Astrocyte of the spinal cord (primary cell): Measurements from ENCODE around the gene CEP43.

Experiments
- DNase-seq: peaks from one replicate; pipeline ENCODE4 v3.0.0; 2011; ENCODE audit warnings: low read depth, low spot score
- H3K4me3 ChIP-seq: 2 replicates; pipeline ENCODE4 v1.5.1; 2011; ENCODE audit warnings: low read depth, mild to moderate bottlenecking, low read length, moderate library complexity
- CTCF ChIP-seq: IDR thresholded peaks from 2 replicates; pipeline ENCODE4 v1.5.1; 2012; ENCODE audit warnings: low read depth, mild to moderate bottlenecking, low read length, inconsistent platforms
- in situ Hi-C: cut with HindIII; loops from 2 replicates; pipeline ENCODE4 v1.10.0; 2017; ENCODE audit warnings: low sequenced_read_pairs

Gene CEP43

GRCh38 chr6:166996406-166996805 is 2.8 kb upstream of the CEP43 start:
- in situ Hi-C loops: no loop called here
- TF ChIP-seq CTCF: no peak
- peak; percentile 36 for DNase-seq
- H3K4me3 ChIP-seq: no peak overlapping the region

- H3K4me3 ChIP-seq: peak overlapping the region; percentile 77
- in situ Hi-C loops: no loop called here
- no peak for DNase-seq
- no peak for TF ChIP-seq CTCF
Observed at GRCh38 chr6:166997348-166997747, 1.8 kb upstream of the CEP43 start.

- H3K4me3 ChIP-seq: peak overlapping the region; percentile 77
- peak; percentile 73 for TF ChIP-seq CTCF
- DNase-seq: peak; percentile 69
- in situ Hi-C loops: no loop called here
Observed at GRCh38 chr6:166997768-166998255, 1.4 kb upstream of the CEP43 start.

- DNase-seq: no peak
- in situ Hi-C loops: no loop called here
- TF ChIP-seq CTCF: no peak
- peak overlapping the region; percentile 77 for H3K4me3 ChIP-seq
Observed at GRCh38 chr6:166998256-166999144, 697 bp upstream of the CEP43 start.

- in situ Hi-C loops: no loop called here
- TF ChIP-seq CTCF: no peak
- DNase-seq: no peak
- H3K4me3 ChIP-seq: peak overlapping the region; percentile 76
Observed at GRCh38 chr6:166999884-167000253, 672 bp downstream of the CEP43 start.

GRCh38 chr6:167000759-167001158 is 1.6 kb downstream of the CEP43 start:
- DNase-seq: no peak
- no peak for TF ChIP-seq CTCF
- in situ Hi-C loops: no loop called here
- no peak overlapping the region for H3K4me3 ChIP-seq
